ENCODE measurements around the gene C19orf81.

C19orf81 gene

DNA sequence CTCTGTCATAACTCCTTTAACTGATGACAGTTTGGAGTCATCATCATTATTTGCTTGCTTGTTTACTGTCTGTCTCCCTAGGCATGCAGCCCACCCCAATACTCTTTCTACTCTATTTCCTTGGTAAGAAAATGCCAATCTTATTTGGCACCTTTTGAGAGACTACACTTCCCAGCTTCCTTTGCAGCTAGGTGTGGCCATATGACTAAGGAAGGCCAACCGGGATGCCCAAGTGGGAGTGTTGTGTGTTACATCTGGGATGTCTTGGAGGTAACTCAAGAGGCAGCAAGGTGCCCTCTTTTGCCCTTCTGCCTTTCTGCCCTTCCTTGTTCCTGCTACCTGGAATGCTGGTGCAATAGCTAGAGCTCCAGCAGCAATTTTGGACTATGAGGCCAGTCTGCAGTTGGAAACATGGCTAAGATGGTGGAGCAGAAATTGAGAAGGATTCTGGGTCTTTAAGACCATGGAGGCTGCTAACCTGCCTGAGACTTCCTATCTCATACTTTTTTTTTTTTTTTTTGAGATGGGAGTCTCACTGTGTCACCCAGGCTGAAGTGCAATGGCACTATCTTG is 27.5 kb downstream of the C19orf81 start:
- H3K4me3 ChIP-seq (ENCODE audit: low read length), result no peak overlapping the region
- TF ChIP-seq, protein P1, sequence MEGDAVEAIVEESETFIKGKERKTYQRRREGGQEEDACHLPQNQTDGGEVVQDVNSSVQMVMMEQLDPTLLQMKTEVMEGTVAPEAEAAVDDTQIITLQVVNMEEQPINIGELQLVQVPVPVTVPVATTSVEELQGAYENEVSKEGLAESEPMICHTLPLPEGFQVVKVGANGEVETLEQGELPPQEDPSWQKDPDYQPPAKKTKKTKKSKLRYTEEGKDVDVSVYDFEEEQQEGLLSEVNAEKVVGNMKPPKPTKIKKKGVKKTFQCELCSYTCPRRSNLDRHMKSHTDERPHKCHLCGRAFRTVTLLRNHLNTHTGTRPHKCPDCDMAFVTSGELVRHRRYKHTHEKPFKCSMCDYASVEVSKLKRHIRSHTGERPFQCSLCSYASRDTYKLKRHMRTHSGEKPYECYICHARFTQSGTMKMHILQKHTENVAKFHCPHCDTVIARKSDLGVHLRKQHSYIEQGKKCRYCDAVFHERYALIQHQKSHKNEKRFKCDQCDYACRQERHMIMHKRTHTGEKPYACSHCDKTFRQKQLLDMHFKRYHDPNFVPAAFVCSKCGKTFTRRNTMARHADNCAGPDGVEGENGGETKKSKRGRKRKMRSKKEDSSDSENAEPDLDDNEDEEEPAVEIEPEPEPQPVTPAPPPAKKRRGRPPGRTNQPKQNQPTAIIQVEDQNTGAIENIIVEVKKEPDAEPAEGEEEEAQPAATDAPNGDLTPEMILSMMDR (IDR thresholded peaks at IDR 0.05; ENCODE audit: insufficient read depth, low read depth, low read length, missing control alignments), result no peak
- no peak for DNase-seq (ENCODE audit: low read depth)

DNA sequence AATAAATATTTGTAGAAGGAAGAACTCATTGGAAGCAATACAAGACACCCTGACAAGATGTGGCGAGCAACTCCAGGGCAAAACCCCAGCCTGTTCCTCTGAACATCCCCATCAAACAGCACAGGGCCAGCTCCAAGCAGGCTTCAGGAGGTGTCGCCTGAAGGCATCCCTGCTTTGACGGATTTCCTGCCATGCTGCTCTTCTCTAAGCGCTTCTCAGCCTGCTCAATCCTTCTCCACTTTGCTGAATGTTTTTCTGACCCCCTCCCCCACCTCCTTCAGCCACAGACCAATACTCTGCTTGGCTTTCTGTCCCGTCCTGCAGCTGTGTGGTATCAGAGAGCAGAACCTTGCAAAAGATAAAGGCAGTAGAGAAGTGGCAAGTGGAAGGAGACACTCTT is 28.4 kb downstream of the C19orf81 start:
- TF ChIP-seq, protein P1 (IDR thresholded peaks at IDR 0.05; ENCODE audit: insufficient read depth, low read depth, low read length, missing control alignments), result no peak
- no peak overlapping the region for H3K4me3 ChIP-seq (ENCODE audit: low read length)
- DNase-seq (ENCODE audit: low read depth), result no peak

DNA sequence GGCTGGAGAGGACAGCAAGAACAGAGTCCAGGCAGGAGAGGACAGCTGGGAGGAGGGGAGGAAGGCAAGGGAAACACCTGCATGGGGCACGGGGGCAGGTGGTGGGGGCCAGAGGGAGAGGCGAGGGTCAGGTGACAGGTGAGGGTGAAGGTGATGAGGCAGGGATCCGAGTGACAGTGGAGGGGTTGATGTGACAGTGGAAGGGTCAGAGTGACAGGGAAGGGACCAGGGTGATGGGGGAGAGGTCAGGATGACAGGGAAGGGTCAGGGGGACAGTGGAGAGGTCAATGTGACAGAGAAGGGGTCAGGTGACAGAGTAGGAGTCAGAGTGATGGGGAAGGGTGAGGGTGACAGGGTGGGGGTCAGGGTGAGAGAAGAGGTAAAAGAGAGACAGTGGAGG is 29.1 kb downstream of the C19orf81 start:
- no peak overlapping the region for H3K4me3 ChIP-seq (ENCODE audit: low read length)
- TF ChIP-seq, protein P1 (IDR thresholded peaks at IDR 0.05; ENCODE audit: insufficient read depth, low read depth, low read length, missing control alignments), result no peak
- DNase-seq (ENCODE audit: low read depth), result no peak

DNA sequence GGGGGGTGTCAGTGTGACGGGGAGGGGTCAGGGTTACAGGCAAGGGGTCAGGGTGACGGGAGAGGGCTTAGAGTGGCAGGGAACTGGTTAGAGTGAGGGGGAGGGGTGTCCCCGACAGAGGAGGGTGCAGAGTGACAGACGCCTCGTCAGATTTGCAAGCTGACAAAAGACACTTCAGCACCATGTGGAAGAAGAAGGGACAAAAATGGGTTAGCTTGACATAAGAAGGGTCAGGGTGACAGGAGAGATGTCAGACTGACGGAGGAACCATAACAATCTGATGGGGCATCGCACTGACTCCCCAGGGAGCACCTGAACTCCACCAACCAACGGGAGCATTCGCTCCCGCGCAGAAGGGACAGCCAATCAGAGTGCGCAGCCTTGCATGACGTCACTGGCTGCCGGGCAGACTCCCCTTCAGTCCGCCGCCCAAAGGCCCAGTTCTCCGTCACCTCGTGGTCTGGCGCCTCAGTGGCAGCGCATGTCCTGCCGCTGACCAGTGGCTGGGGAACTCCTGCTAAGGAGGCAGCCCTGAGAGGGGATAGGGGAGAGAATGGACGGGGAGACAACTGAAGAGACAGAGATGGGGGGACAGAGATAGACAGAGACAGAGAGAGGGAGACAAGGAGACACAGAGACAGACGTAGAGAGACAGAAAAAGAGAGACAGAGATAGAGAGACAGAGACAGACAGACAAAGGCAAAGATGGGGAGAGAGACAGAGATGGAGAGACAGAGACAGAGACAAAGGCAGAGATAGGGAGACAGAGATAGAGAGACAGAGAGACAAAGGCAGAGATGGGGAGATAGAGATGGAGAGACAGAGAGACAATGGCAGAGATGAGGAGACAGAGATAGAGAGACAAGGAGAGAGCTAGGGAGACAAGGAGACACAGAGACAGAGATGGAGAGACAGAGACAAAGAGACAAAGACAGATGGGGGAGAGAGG is 30.2 kb downstream of the C19orf81 start:
- peak; percentile 21 for DNase-seq (ENCODE audit: low read depth)
- TF ChIP-seq, protein P1 (IDR thresholded peaks at IDR 0.05; ENCODE audit: insufficient read depth, low read depth, low read length, missing control alignments), result no peak
- H3K4me3 ChIP-seq (ENCODE audit: low read length), result no peak overlapping the region

DNA sequence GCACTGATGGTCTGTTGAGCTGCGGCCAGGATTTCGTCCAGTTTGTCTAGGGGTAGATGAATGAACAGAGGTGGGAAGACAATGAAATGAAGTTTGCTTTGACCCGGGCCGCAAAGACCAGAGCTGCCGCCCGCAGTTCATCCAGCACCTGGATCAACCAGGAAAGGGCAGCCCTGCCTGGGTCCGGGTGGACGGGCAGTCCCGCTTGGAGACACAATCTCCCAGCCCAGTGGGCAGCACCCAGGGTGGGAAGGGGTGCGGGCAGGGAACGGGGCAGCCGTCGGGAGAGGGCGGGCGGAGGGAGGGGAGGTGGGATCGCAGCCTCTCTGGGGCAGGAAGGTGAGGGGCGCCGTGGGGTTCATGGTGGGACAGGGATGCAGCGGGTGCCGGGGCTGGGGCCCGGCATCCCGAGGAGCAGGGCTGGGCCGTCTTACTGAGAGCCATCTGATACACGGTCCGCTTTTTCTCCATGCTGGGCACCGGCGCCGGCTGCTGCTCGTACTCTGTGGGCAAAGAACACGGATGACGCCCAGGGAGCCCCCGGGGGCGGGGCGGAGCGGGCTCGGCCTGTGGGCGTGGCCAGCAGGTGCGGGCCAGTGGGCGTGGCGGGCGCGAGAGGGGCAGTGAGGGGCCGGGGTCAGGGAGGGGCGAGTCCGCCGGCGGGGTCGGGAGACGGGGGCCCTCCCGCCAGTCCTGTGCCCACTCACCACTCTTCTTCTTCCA is 37.2 kb downstream of the C19orf81 start:
- TF ChIP-seq, protein P1 (IDR thresholded peaks at IDR 0.05; ENCODE audit: insufficient read depth, low read depth, low read length, missing control alignments), result no peak

DNA sequence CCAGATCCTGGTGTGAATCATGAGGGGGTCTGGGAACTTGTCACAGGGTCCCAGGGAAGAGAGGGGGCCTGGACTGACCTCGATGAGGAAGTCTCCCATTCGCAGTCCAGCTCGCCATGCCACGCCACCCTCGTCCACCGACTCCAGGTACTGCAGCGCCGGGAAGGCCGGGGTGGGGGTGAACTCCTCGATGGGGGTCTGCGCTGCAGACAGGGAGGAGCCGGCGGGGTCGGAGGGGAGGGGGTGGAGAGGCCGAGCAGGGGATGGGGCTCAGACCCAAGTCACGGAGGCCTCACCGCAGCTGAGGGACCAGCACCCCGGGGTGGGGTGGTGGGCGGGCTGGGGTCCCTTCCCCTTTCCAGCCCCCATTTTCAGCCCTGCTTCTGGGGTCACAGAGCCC is 39.5 kb downstream of the C19orf81 start:
- DNase-seq (ENCODE audit: low read depth), result no peak
- H3K4me3 ChIP-seq (ENCODE audit: low read length), result no peak overlapping the region
- TF ChIP-seq, protein P1 (IDR thresholded peaks at IDR 0.05; ENCODE audit: insufficient read depth, low read depth, low read length, missing control alignments), result no peak

More for the DNA sequence above, 37.2 kb downstream of the C19orf81 start:
- DNase-seq (ENCODE audit: low read depth), result no peak
- no peak overlapping the region for H3K4me3 ChIP-seq (ENCODE audit: low read length)
